ENCODE measurements around the gene NRM.

The NRM gene, protein sequence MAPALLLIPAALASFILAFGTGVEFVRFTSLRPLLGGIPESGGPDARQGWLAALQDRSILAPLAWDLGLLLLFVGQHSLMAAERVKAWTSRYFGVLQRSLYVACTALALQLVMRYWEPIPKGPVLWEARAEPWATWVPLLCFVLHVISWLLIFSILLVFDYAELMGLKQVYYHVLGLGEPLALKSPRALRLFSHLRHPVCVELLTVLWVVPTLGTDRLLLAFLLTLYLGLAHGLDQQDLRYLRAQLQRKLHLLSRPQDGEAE

GRCh38 chr6:30690403-30691207 lies at the start of gene NRM:
TSS of gene NRM (minus strand) at chr6:30690984. CDS start at chr6:30690974, 10 bp downstream.
- TF ChIP-seq, protein P1, sequence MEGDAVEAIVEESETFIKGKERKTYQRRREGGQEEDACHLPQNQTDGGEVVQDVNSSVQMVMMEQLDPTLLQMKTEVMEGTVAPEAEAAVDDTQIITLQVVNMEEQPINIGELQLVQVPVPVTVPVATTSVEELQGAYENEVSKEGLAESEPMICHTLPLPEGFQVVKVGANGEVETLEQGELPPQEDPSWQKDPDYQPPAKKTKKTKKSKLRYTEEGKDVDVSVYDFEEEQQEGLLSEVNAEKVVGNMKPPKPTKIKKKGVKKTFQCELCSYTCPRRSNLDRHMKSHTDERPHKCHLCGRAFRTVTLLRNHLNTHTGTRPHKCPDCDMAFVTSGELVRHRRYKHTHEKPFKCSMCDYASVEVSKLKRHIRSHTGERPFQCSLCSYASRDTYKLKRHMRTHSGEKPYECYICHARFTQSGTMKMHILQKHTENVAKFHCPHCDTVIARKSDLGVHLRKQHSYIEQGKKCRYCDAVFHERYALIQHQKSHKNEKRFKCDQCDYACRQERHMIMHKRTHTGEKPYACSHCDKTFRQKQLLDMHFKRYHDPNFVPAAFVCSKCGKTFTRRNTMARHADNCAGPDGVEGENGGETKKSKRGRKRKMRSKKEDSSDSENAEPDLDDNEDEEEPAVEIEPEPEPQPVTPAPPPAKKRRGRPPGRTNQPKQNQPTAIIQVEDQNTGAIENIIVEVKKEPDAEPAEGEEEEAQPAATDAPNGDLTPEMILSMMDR (conservative IDR thresholded peaks at IDR 0.05): no peak
- TF ChIP-seq ZFX (IDR thresholded peaks at IDR 0.05): no peak
- H3K27ac ChIP-seq: peak within 1 kb of the TSS; percentile 63

- TF ChIP-seq ZFX (IDR thresholded peaks at IDR 0.05): no peak
- TF ChIP-seq, protein P1 (conservative IDR thresholded peaks at IDR 0.05): no peak
- no peak overlapping the region for H3K27ac ChIP-seq
Measured at GRCh38 chr6:30740540-30740870, 49.7 kb upstream of the NRM start.

DNA sequence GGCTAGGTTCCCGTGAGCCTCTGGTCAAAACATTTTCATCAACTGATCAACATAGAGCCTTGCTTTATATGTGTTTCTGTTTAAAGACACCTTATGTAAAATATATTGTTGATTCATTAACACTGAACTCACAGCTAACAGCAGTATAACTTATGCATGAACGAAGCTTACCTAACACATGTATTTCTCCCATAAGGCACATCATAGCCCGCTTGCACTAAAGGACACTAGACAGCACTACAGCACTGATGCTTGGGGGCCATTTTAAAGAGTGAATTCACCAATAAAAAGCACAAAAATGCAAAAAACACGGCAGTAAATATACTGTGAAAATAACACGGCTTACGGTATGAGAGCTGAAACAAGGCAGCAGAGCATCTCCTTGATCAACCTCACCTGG lies 47.7 kb upstream of the NRM start:
- H3K27ac ChIP-seq: no peak overlapping the region
- TF ChIP-seq ZFX (IDR thresholded peaks at IDR 0.05): no peak
- TF ChIP-seq, protein P1 (conservative IDR thresholded peaks at IDR 0.05): no peak

GRCh38 chr6:30735668-30736314 lies 45.0 kb upstream of the NRM start:
- no peak for TF ChIP-seq ZFX (IDR thresholded peaks at IDR 0.05)
- TF ChIP-seq, protein P1 (conservative IDR thresholded peaks at IDR 0.05): no peak
- H3K27ac ChIP-seq: no peak overlapping the region

GRCh38 chr6:30732237-30732943 lies 41.6 kb upstream of the NRM start:
- H3K27ac ChIP-seq: no peak overlapping the region
- no peak for TF ChIP-seq ZFX (IDR thresholded peaks at IDR 0.05)
- TF ChIP-seq, protein P1 (conservative IDR thresholded peaks at IDR 0.05): no peak

- H3K27ac ChIP-seq: no peak overlapping the region
- TF ChIP-seq, protein P1 (conservative IDR thresholded peaks at IDR 0.05): peak; percentile 86
- no peak for TF ChIP-seq ZFX (IDR thresholded peaks at IDR 0.05)
Measured at GRCh38 chr6:30730601-30731435, 40.0 kb upstream of the NRM start.
